IMR-90 (cell line): ENCODE measurements around the gene SLC22A2.

Experiments used
- BHLHE40 ChIP-seq: fragments of 150-350 bp; IDR thresholded peaks from 2 replicates; pipeline ENCODE4 v1.6.1; 2016; ENCODE audit warnings: mild to moderate bottlenecking, low read depth, low read length
- CEBPB ChIP-seq: IDR thresholded peaks from 2 replicates; pipeline ENCODE4 v1.6.1; 2012; ENCODE audit warnings: low read depth, low read length, improper control_type of control experiment
- FOS ChIP-seq: fragments of 150-350 bp; IDR thresholded peaks from 2 replicates; pipeline ENCODE4 v1.6.1; 2016; ENCODE audit warnings: low read depth, low read length
- MAFK ChIP-seq: IDR thresholded peaks from 2 replicates; pipeline ENCODE4 v1.6.1; 2012; ENCODE audit warnings: low read depth, low read length, improper control_type of control experiment
- POLR2A ChIP-seq: IDR thresholded peaks from 2 replicates; pipeline ENCODE4 v1.6.1; 2012; ENCODE audit warnings: mild to moderate bottlenecking, low read depth, low read length
- RAD21 ChIP-seq: IDR thresholded peaks from 2 replicates; pipeline ENCODE4 v1.6.1; 2012; ENCODE audit warnings: low read length, improper control_type of control experiment
- RFX5 ChIP-seq: IDR thresholded peaks from 2 replicates; pipeline ENCODE4 v1.8.0; 2012; ENCODE audit warnings: low read depth, mild to moderate bottlenecking, low read length, moderate library complexity
- SMC3 ChIP-seq: fragments of 150-350 bp; IDR thresholded peaks from 2 replicates; pipeline ENCODE4 v1.6.1; 2016; ENCODE audit warnings: low read depth, mild to moderate bottlenecking, antibody characterized with exemption, low read length, moderate library complexity
- TF ChIP-seq, protein P1 (sequence below): conservative IDR thresholded peaks from 2 replicates; pipeline ENCODE4 v1.5.1; 2012; ENCODE audit warnings: mild to moderate bottlenecking, low read depth, low read length, improper control_type of control experiment
- TF ChIP-seq, protein P2 (sequence below): fragments of 150-350 bp; IDR thresholded peaks from 2 replicates; pipeline ENCODE4 v1.6.1; 2017; ENCODE audit warnings: mild to moderate bottlenecking, antibody characterized with exemption, low read length, low read depth

DNA sequence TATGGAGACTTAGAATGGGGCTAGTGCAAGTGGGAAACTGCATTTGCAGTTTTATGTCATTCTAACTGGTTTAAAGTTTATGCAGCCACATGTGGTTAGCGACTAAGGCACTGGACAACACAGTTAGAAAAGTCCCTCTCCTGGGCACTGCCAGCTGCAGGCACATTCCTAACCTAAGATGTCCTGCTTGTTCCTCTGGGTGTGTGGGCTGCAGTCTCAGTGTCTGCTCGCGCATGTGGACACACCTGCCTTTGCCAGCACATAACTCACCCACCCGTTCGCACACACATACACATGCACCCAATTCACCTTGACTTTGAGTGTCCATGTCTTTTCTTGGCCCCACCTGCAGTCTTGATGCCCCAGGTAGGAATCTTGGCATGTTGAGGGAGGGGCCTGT, 18.5 kb upstream of the SLC22A2 start:
- TF ChIP-seq, protein P1, sequence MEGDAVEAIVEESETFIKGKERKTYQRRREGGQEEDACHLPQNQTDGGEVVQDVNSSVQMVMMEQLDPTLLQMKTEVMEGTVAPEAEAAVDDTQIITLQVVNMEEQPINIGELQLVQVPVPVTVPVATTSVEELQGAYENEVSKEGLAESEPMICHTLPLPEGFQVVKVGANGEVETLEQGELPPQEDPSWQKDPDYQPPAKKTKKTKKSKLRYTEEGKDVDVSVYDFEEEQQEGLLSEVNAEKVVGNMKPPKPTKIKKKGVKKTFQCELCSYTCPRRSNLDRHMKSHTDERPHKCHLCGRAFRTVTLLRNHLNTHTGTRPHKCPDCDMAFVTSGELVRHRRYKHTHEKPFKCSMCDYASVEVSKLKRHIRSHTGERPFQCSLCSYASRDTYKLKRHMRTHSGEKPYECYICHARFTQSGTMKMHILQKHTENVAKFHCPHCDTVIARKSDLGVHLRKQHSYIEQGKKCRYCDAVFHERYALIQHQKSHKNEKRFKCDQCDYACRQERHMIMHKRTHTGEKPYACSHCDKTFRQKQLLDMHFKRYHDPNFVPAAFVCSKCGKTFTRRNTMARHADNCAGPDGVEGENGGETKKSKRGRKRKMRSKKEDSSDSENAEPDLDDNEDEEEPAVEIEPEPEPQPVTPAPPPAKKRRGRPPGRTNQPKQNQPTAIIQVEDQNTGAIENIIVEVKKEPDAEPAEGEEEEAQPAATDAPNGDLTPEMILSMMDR, result no peak
- TF ChIP-seq, protein P2, sequence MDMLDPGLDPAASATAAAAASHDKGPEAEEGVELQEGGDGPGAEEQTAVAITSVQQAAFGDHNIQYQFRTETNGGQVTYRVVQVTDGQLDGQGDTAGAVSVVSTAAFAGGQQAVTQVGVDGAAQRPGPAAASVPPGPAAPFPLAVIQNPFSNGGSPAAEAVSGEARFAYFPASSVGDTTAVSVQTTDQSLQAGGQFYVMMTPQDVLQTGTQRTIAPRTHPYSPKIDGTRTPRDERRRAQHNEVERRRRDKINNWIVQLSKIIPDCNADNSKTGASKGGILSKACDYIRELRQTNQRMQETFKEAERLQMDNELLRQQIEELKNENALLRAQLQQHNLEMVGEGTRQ, result no peak
- TF ChIP-seq RAD21, result no peak
- no peak for TF ChIP-seq POLR2A
- no peak for TF ChIP-seq BHLHE40
- no peak for TF ChIP-seq SMC3
- TF ChIP-seq RFX5, result no peak
- TF ChIP-seq CEBPB, result no peak
- TF ChIP-seq FOS, result no peak
- no peak for TF ChIP-seq MAFK
